Lung (tissue), 12 donors: ENCODE results near the gene ST3GAL3. TPM values are rescaled to one million over a fixed set of nuclear protein-coding genes. Genes with fewer than 3 reads are reported as not detected.

ENCODE experiments used
- ATAC-seq: fragments of 200-7000 bp; cut with Tn5 transposase; one replicate; pipeline ENCODE4 v1.9.1; 2020; ENCODE audit warnings: moderate number of reproducible peaks; ENCODE audit not compliant: insufficient read depth, low FRiP score
- DNase-seq, 3 donors: peaks; one replicate each; pipeline ENCODE4 v3.0.0-alpha.2; 2013 to 2017
- H3K27ac ChIP-seq, 2 donors: one replicate each; pipeline ENCODE4 v1.5.1; 2013; ENCODE audit warnings: mild to moderate bottlenecking in 2 of 2, moderate library complexity in 2 of 2, control low read depth in 1 of 2, inconsistent platforms in 1 of 2, low read depth in 1 of 2, low read length in 1 of 2
- H3K27me3 ChIP-seq, 3 donors: one replicate each; pipeline ENCODE4 v1.5.1; 2013; ENCODE audit warnings: low read length in 2 of 3; ENCODE audit not compliant: control insufficient read depth in 3 of 3, insufficient read depth in 3 of 3
- H3K36me3 ChIP-seq, 4 donors: one replicate each; pipeline ENCODE4 v1.5.1; 2013; ENCODE audit warnings: low read length in 4 of 4, mild to moderate bottlenecking in 1 of 4, moderate library complexity in 1 of 4; ENCODE audit not compliant: control insufficient read depth in 4 of 4, insufficient read depth in 4 of 4
- H3K4me1 ChIP-seq, 5 donors: one replicate each; pipeline ENCODE4 v1.5.1; 2013; ENCODE audit warnings: low read length in 5 of 5, mild to moderate bottlenecking in 2 of 5, moderate library complexity in 1 of 5; ENCODE audit not compliant: control insufficient read depth in 5 of 5, insufficient read depth in 5 of 5
- H3K4me3 ChIP-seq: one replicate; pipeline ENCODE4 v1.5.1; 2013; ENCODE audit warnings: mild to moderate bottlenecking, control low read depth, moderate library complexity
- H3K9ac ChIP-seq, 2 donors: one replicate each; pipeline ENCODE4 v1.5.1; 2013; ENCODE audit warnings: low read length in 2 of 2, control low read depth in 1 of 2; ENCODE audit not compliant: insufficient read depth in 1 of 2
- H3K9me3 ChIP-seq, 4 donors: one replicate each; pipeline ENCODE4 v1.5.1; 2013; ENCODE audit warnings: low read length in 3 of 4, mild to moderate bottlenecking in 1 of 4, moderate library complexity in 1 of 4; ENCODE audit not compliant: control insufficient read depth in 4 of 4, insufficient read depth in 3 of 4
- CTCF ChIP-seq: IDR thresholded peaks from 2 replicates; pipeline ENCODE4 v1.5.1; 2012; ENCODE audit warnings: mild to moderate bottlenecking; ENCODE audit errors: control extremely low read depth, extremely low read depth
- WGBS, 2 donors: extraction: QIAGEN DNeasy Blood & Tissue Kit; methylation state at CpG; one replicate each; pipeline ENCODE4 v1.1.7; 2013; 5-methylcytosine and 5-hydroxymethylcytosine counted together
- polyA plus RNA-seq, 2 donors: library from polyadenylated mRNA; stranded (reverse); fragments of 200-250 nt; gene quantifications; one replicate each; pipeline ENCODE4 v1.2.1, GENCODE V29; 2013
- total RNA-seq, 2 donors: library from RNA; depleted of rRNA in 1 of 2; stranded (reverse); fragments of >200 nt in 1 of 2; gene quantifications; one replicate each; pipeline ENCODE4 v1.2.1, GENCODE V29; 2014 to 2021
- donor health status: control.
- donor health status: control.
- donor health status: Bipolar disorder and iron deficiency.
- donor health status: healthy.
- donor health status: DM: yes; HTN: yes; CAD: no.

The ST3GAL3 gene
- total and polyA plus RNA-seq, 4 donors = 8.4 to 28.0 (median 17.1) TPM

- no peaks in the 10 kb centered on the region for H3K9me3 ChIP-seq
- H3K27ac ChIP-seq = no peak overlapping the region
- no peak for DNase-seq
- no peak for ATAC-seq
- peaks cover 0 to 4% (median 0%) of the 10 kb centered on the region in 5 donors for H3K4me1 ChIP-seq
- no peak overlapping the region for H3K9ac ChIP-seq
- H3K4me3 ChIP-seq = no peak overlapping the region
- TF ChIP-seq CTCF = no peak
- WGBS, 2 donors = 72 to 78% methylated on average over 4 of the region's 4 CpGs
- H3K27me3 ChIP-seq = no peaks in the 10 kb centered on the region
- H3K36me3 ChIP-seq = peaks cover 0 to 4% (median 0%) of the 10 kb centered on the region in 4 donors
Measured at GRCh38 chr1:43803646-43804045, 96.3 kb downstream of the ST3GAL3 start.

- H3K36me3 ChIP-seq = peaks cover 0 to 4% (median 0%) of the 10 kb centered on the region in 4 donors
- no peak for TF ChIP-seq CTCF
- 84 to 85% methylated on average over 4 of the region's 4 CpGs for WGBS, 2 donors
- no peaks in the 10 kb centered on the region for H3K27me3 ChIP-seq
- no peak overlapping the region for H3K4me3 ChIP-seq
- DNase-seq (no peak), ATAC-seq (no peak)
- no peak overlapping the region for H3K27ac ChIP-seq
- no peak overlapping the region for H3K9ac ChIP-seq
- no peaks in the 10 kb centered on the region for H3K9me3 ChIP-seq
- peaks cover 0 to 4% (median 0%) of the 10 kb centered on the region in 5 donors for H3K4me1 ChIP-seq
Measured at GRCh38 chr1:43804569-43804968, 97.2 kb downstream of the ST3GAL3 start.

- ATAC-seq (no peak), DNase-seq (no peak)
- Histone ChIP-seq H3K27me3 (no peaks in the 10 kb centered on the region), H3K9me3 (no peaks in the 10 kb centered on the region), H3K9ac (no peak overlapping the region), H3K27ac (no peak overlapping the region), H3K4me3 (no peak overlapping the region), H3K36me3 (peaks cover 0 to 4% (median 0%) of the 10 kb centered on the region in 4 donors), H3K4me1 (peaks cover 0 to 4% (median 0%) of the 10 kb centered on the region in 5 donors)
- WGBS, 2 donors = 96% methylated on average over 5 of the region's 5 CpGs
- TF ChIP-seq CTCF = no peak
Measured at GRCh38 chr1:43805340-43805739, 98.0 kb downstream of the ST3GAL3 start.

GRCh38 chr1:43806183-43806582, 98.8 kb downstream of the ST3GAL3 start:
- TF ChIP-seq CTCF = no peak
- H3K27ac ChIP-seq = no peak overlapping the region
- DNase-seq = no peak
- H3K27me3 ChIP-seq = no peaks in the 10 kb centered on the region
- no peaks in the 10 kb centered on the region for H3K4me1 ChIP-seq
- no peak overlapping the region for H3K4me3 ChIP-seq
- peaks cover 0 to 4% (median 0%) of the 10 kb centered on the region in 4 donors for H3K36me3 ChIP-seq
- whole genome bisulfite sequencing, 2 donors = 92 to 97% methylated on average over 2 of the region's 2 CpGs
- ATAC-seq = no peak
- H3K9me3 ChIP-seq = no peaks in the 10 kb centered on the region
- no peak overlapping the region for H3K9ac ChIP-seq
